GM18858 (cell line): ENCODE results near the gene ARMC6.
"Not testable (repeated sequence)": the region's sequence is repeated elsewhere in the genome, so short reads cannot be mapped to it uniquely, and the experiment has no call there.

Experiments
- ATAC-seq: cut with Tn5 transposase; IDR thresholded peaks from one replicate; pipeline ENCODE4 v1.9.1; 2021; ENCODE audit not compliant: unreplicated experiment

ARMC6 gene

GRCh38 chr19:19022380-19022961 is 10.9 kb upstream of the ARMC6 start:
- no peak for ATAC-seq

GRCh38 chr19:19023376-19023775 is 10.0 kb upstream of the ARMC6 start:
- ATAC-seq = not testable (repeated sequence)

GRCh38 chr19:19025861-19026260 is 7.5 kb upstream of the ARMC6 start:
- no peak for ATAC-seq

GRCh38 chr19:19026299-19026971 is 7.0 kb upstream of the ARMC6 start:
- no peak for ATAC-seq

- no peak for ATAC-seq
Observed at GRCh38 chr19:19027228-19027627, 6.2 kb upstream of the ARMC6 start.

GRCh38 chr19:19028526-19028925 is 4.9 kb upstream of the ARMC6 start:
- no peak for ATAC-seq

GRCh38 chr19:19031891-19032290 is 1.5 kb upstream of the ARMC6 start:
- no peak for ATAC-seq

GRCh38 chr19:19032420-19033175 is 805 bp upstream of the ARMC6 start:
- ATAC-seq = no peak

GRCh38 chr19:19033176-19033425 is 302 bp upstream of the ARMC6 start:
- peak; percentile 12 for ATAC-seq

- peak; percentile 43 for ATAC-seq
Observed at GRCh38 chr19:19034204-19034624, 811 bp downstream of the ARMC6 start.

- no peak for ATAC-seq
Observed at GRCh38 chr19:19039901-19040300, 6.5 kb downstream of the ARMC6 start.

GRCh38 chr19:19040417-19040816 is 7.0 kb downstream of the ARMC6 start:
- ATAC-seq = no peak

- no peak for ATAC-seq
Observed at GRCh38 chr19:19042732-19043280, 9.4 kb downstream of the ARMC6 start.

GRCh38 chr19:19043481-19043880 is 10.1 kb downstream of the ARMC6 start:
- no peak for ATAC-seq

- ATAC-seq = no peak
Observed at GRCh38 chr19:19043881-19044280, 10.5 kb downstream of the ARMC6 start.

GRCh38 chr19:19049406-19049805 is 16.0 kb downstream of the ARMC6 start:
- ATAC-seq = no peak

GRCh38 chr19:19050104-19050503 is 16.7 kb downstream of the ARMC6 start:
- ATAC-seq = no peak

- no peak for ATAC-seq
Observed at GRCh38 chr19:19050731-19051130, 17.3 kb downstream of the ARMC6 start.

GRCh38 chr19:19051478-19052213 is 18.2 kb downstream of the ARMC6 start:
- ATAC-seq = no peak

GRCh38 chr19:19052921-19053320 is 19.5 kb downstream of the ARMC6 start:
- no peak for ATAC-seq

GRCh38 chr19:19053508-19054314 is 20.3 kb downstream of the ARMC6 start:
- ATAC-seq = no peak
